GM12875 (cell line): ENCODE data around the gene PLA2G12B.
"Not testable (repeated sequence)": the region's sequence is repeated elsewhere in the genome, so short reads cannot be mapped to it uniquely, and the experiment has no call there.

Experiments
- H3K4me3 ChIP-seq: one replicate; pipeline ENCODE4 v1.5.1; 2011; ENCODE audit warnings: low read depth, low read length, control low read depth
- CTCF ChIP-seq: IDR thresholded peaks from 2 replicates; pipeline ENCODE4 v1.5.1; 2011; ENCODE audit warnings: low read depth, mild to moderate bottlenecking, control low read depth, inconsistent platforms, low read length, moderate library complexity, borderline replicate concordance; ENCODE audit not compliant: insufficient read depth

The PLA2G12B gene

GRCh38 chr10:72918352-72918751, 36.3 kb downstream of the PLA2G12B start:
- no peak overlapping the region for H3K4me3 ChIP-seq
- TF ChIP-seq CTCF = no peak

GRCh38 chr10:72917803-72918332, 36.7 kb downstream of the PLA2G12B start:
- not testable (repeated sequence) for H3K4me3 ChIP-seq
- peak; percentile 9; the same call in 1 of the 2 replicates for TF ChIP-seq CTCF

- H3K4me3 ChIP-seq = not testable (repeated sequence)
Measured at GRCh38 chr10:72917201-72917600, 37.4 kb downstream of the PLA2G12B start.

- no peak overlapping the region for H3K4me3 ChIP-seq
- no peak for TF ChIP-seq CTCF
Measured at GRCh38 chr10:72913287-72913686, 41.3 kb downstream of the PLA2G12B start.

GRCh38 chr10:72912736-72913135, 41.9 kb downstream of the PLA2G12B start:
- TF ChIP-seq CTCF = no peak
- no peak overlapping the region for H3K4me3 ChIP-seq

GRCh38 chr10:72911758-72912157, 42.8 kb downstream of the PLA2G12B start:
- H3K4me3 ChIP-seq = no peak overlapping the region
- TF ChIP-seq CTCF = no peak

- H3K4me3 ChIP-seq = no peak overlapping the region
- no peak for TF ChIP-seq CTCF
Measured at GRCh38 chr10:72910705-72911104, 43.9 kb downstream of the PLA2G12B start.

GRCh38 chr10:72906446-72906845, 48.2 kb downstream of the PLA2G12B start:
- no peak overlapping the region for H3K4me3 ChIP-seq
- no peak for TF ChIP-seq CTCF
